T-helper 22 cell (primary cell): ENCODE data around the gene PPARD.

Experiments used
- DNase-seq: peaks from one replicate; pipeline ENCODE4 v3.0.0-alpha.2; 2020; ENCODE audit warnings: low read depth

PPARD gene

GRCh38 chr6:35356391-35356790 is 14.0 kb downstream of the PPARD start:
- DNase-seq, result no peak

GRCh38 chr6:35357677-35358076 is 15.3 kb downstream of the PPARD start:
- no peak for DNase-seq

- no peak for DNase-seq
Observed at GRCh38 chr6:35358086-35358485, 15.7 kb downstream of the PPARD start.

- DNase-seq, result no peak
Observed at GRCh38 chr6:35359346-35359743, 17.0 kb downstream of the PPARD start.

GRCh38 chr6:35359744-35360348 is 17.5 kb downstream of the PPARD start:
- DNase-seq, result no peak

- DNase-seq, result no peak
Observed at GRCh38 chr6:35360349-35361138, 18.2 kb downstream of the PPARD start.

- DNase-seq, result no peak
Observed at GRCh38 chr6:35362200-35362599, 19.8 kb downstream of the PPARD start.

GRCh38 chr6:35363293-35363750 is 21.0 kb downstream of the PPARD start:
- no peak for DNase-seq

- DNase-seq, result no peak
Observed at GRCh38 chr6:35365594-35366203, 23.3 kb downstream of the PPARD start.

- no peak for DNase-seq
Observed at GRCh38 chr6:35366204-35366596, 23.8 kb downstream of the PPARD start.

- DNase-seq, result no peak
Observed at GRCh38 chr6:35367646-35368037, 25.3 kb downstream of the PPARD start.

GRCh38 chr6:35368038-35368887 is 25.9 kb downstream of the PPARD start:
- DNase-seq, result no peak

- DNase-seq, result peak; percentile 23
Observed at GRCh38 chr6:35370124-35370741, 27.9 kb downstream of the PPARD start.

- no peak for DNase-seq
Observed at GRCh38 chr6:35370785-35371493, 28.6 kb downstream of the PPARD start.

GRCh38 chr6:35371494-35372262 is 29.3 kb downstream of the PPARD start:
- no peak for DNase-seq

GRCh38 chr6:35372633-35373032 is 30.3 kb downstream of the PPARD start:
- no peak for DNase-seq

- no peak for DNase-seq
Observed at GRCh38 chr6:35376281-35376680, 33.9 kb downstream of the PPARD start.

GRCh38 chr6:35377002-35377401 is 34.6 kb downstream of the PPARD start:
- DNase-seq, result no peak

- no peak for DNase-seq
Observed at GRCh38 chr6:35378261-35378660, 35.9 kb downstream of the PPARD start.

GRCh38 chr6:35381132-35381531 is 38.8 kb downstream of the PPARD start:
- no peak for DNase-seq
